UCSD-AML1 (cell line): Measurements from ENCODE around the gene ZDHHC24.
"Not testable (repeated sequence)": the region's sequence is repeated elsewhere in the genome, so short reads cannot be mapped to it uniquely, and the experiment has no call there.

Experiments used
- DNase-seq: peaks from one replicate; lab custom pipeline; 2025; ENCODE audit not compliant: unreplicated experiment; lab: John Stamatoyannopoulos, UW

ZDHHC24 gene

GRCh38 chr11:66546966-66547661, 1.3 kb upstream of the ZDHHC24 start:
- no peak for DNase-seq

GRCh38 chr11:66546368-66546965, 619 bp upstream of the ZDHHC24 start, which contains the start of gene ACTN3:
Gene ACTN3, plus strand, starts transcription at chr11:66546903. Its CDS starts 35 bp downstream, at chr11:66546938.
- DNase-seq: no peak

GRCh38 chr11:66544952-66545351, 896 bp downstream of the ZDHHC24 start:
- DNase-seq: not testable (repeated sequence)

- peak; percentile 86 for DNase-seq
Observed at GRCh38 chr11:66543263-66544107, 2.4 kb downstream of the ZDHHC24 start.

- DNase-seq: no peak
Observed at GRCh38 chr11:66542362-66542761, 3.5 kb downstream of the ZDHHC24 start.

- no peak for DNase-seq
Observed at GRCh38 chr11:66541892-66542291, 4.0 kb downstream of the ZDHHC24 start.

- DNase-seq: not testable (repeated sequence)
Observed at GRCh38 chr11:66540598-66540997, 5.2 kb downstream of the ZDHHC24 start.

GRCh38 chr11:66539870-66540213, 6.0 kb downstream of the ZDHHC24 start:
- no peak for DNase-seq

GRCh38 chr11:66539170-66539869, 6.5 kb downstream of the ZDHHC24 start:
- DNase-seq: no peak

GRCh38 chr11:66532784-66533183, 13.1 kb downstream of the ZDHHC24 start:
- DNase-seq: no peak

GRCh38 chr11:66531841-66532240, 14.0 kb downstream of the ZDHHC24 start:
- no peak for DNase-seq

GRCh38 chr11:66530927-66531709, 14.7 kb downstream of the ZDHHC24 start:
- no peak for DNase-seq

GRCh38 chr11:66529655-66530054, 16.2 kb downstream of the ZDHHC24 start:
- DNase-seq: no peak

- no peak for DNase-seq
Observed at GRCh38 chr11:66529069-66529468, 16.8 kb downstream of the ZDHHC24 start.

GRCh38 chr11:66524304-66525040, 21.4 kb downstream of the ZDHHC24 start:
- no peak for DNase-seq

- DNase-seq: no peak
Observed at GRCh38 chr11:66523611-66524010, 22.2 kb downstream of the ZDHHC24 start.

GRCh38 chr11:66510990-66511339, 34.9 kb downstream of the ZDHHC24 start:
- no peak for DNase-seq

- peak; percentile 84 for DNase-seq
Observed at GRCh38 chr11:66510271-66510989, 35.4 kb downstream of the ZDHHC24 start, which contains the start of gene BBS1. Gene BBS1, plus strand, starts transcription at chr11:66510635. Its CDS starts 25 bp downstream, at chr11:66510660.

GRCh38 chr11:66509131-66509561, 36.7 kb downstream of the ZDHHC24 start:
- DNase-seq: peak; percentile 30
